Left ventricle myocardium inferior (tissue), 1 donor: ENCODE measurements around the gene BTBD9. TPM values are rescaled to one million over a fixed set of nuclear protein-coding genes. Genes with fewer than 3 reads are reported as not detected.

ENCODE experiments used
- DNase-seq: peaks from one replicate; pipeline ENCODE4 v3.0.0-alpha.2; 2020
- H3K27ac ChIP-seq: fragments of 200-600 bp; replicated peaks from 2 replicates; pipeline ENCODE4 v1.8.0; 2021
- H3K27me3 ChIP-seq: fragments of 200-600 bp; 2 replicates; pipeline ENCODE4 v1.8.0; 2021; ENCODE audit warnings: low read depth
- H3K36me3 ChIP-seq: fragments of 200-600 bp; 2 replicates; pipeline ENCODE4 v1.8.0; 2021
- H3K4me1 ChIP-seq: fragments of 200-600 bp; 2 replicates; pipeline ENCODE4 v1.8.0; 2021
- H3K4me3 ChIP-seq: fragments of 200-600 bp; 2 replicates; pipeline ENCODE4 v1.8.0; 2021; ENCODE audit warnings: mild to moderate bottlenecking, moderate library complexity
- H3K9me3 ChIP-seq: fragments of 200-600 bp; replicated peaks from 2 replicates; pipeline ENCODE4 v1.8.0; 2021
- CTCF ChIP-seq: fragments of 200-600 bp; IDR thresholded peaks from 2 replicates; pipeline ENCODE4 v1.8.0; 2021; ENCODE audit warnings: antibody characterized with exemption, mild to moderate bottlenecking, borderline replicate concordance
- intact Hi-C: fragments of 100-400 bp; cut with micrococcal nuclease; formaldehyde crosslinking; loops from one replicate; pipeline ENCODE4 v1.11.0; 2022
- total RNA-seq: library from RNA; stranded (reverse); fragmentation: NEBNext Ultra II Directional; extraction: Animal tissue kit (Norgen Biotek cat#: 25700); gene quantifications from one replicate; pipeline ENCODE4 v1.2.1, GENCODE V29; 2021
- donor health status: DM: no; HTN: yes; CAD: no; lungs with severe emphysema.

BTBD9 gene
- total RNA-seq, 1 donor from 2014 or later, result 16.5 TPM

DNA sequence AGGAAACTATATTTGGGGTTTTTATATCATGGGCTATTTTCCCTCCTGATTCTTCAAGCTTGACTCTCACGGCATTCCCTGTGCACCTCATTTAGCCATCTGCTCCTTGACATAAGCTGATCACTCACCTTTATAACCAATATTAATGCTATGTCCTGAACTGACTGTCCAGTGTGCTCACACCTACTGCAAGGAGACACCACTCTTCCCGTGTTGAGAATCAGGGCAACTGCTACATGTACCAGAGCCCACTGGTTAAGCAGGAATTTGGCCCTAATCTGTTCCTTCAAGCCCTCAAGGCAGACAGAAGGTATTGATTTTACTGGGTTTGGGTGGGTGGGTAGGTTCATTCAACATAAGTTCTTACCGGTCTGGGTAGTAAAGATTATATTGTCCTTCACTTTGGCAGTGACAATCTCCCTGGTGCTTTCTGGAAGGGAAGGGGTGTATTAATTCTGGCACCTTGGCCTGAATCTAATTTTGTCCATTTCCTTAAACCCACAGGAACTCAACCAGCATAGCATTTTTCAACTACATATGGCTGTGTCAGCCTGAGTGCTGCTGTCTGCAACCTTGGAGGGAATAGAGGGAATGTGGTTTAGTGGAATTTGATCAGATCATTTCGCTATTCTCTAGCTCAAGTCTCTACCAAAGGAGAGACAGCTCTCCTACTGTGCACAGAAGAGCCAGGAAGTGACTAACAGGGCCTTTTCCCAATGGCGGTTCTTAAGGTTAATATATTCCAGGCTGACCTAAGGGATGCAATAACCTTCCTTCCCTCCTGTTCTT is 293.2 kb downstream of the BTBD9 start:
- H3K9me3 ChIP-seq, result no peaks in the 10 kb centered on the region
- no peak overlapping the region for H3K4me3 ChIP-seq
- TF ChIP-seq CTCF, result no peak
- no peaks in the 10 kb centered on the region for H3K27me3 ChIP-seq
- H3K36me3 ChIP-seq, result no peaks in the 10 kb centered on the region
- no peak for DNase-seq
- no peak overlapping the region for H3K27ac ChIP-seq
- peaks cover 15% of the 10 kb centered on the region for H3K4me1 ChIP-seq
- intact Hi-C loops, result no loop called here

DNA sequence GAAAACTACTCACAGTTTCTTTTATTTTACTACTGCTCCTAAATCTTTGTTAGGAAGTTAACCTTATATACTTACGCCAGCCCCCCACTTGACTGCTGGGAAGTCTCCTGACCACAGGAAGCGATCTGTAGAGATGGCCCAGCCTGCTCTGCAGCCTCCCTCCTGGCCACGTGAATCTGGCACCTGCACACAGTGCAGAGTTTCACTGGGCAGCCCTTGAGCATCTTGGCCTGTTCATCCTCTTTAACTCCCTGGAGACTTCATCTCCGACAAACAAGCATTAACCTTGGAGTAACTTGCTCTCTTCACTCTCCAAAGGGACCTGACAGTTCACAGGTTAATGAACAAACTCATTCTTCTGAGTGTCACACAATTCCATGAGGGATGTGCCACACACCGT is 294.1 kb downstream of the BTBD9 start:
- Histone ChIP-seq H3K4me1 (peaks cover 9% of the 10 kb centered on the region), H3K27me3 (no peaks in the 10 kb centered on the region), H3K27ac (no peak overlapping the region), H3K4me3 (no peak overlapping the region), H3K9me3 (no peaks in the 10 kb centered on the region), H3K36me3 (no peaks in the 10 kb centered on the region)
- DNase-seq, result no peak
- no peak for TF ChIP-seq CTCF
- intact Hi-C loops, result no loop called here

DNA sequence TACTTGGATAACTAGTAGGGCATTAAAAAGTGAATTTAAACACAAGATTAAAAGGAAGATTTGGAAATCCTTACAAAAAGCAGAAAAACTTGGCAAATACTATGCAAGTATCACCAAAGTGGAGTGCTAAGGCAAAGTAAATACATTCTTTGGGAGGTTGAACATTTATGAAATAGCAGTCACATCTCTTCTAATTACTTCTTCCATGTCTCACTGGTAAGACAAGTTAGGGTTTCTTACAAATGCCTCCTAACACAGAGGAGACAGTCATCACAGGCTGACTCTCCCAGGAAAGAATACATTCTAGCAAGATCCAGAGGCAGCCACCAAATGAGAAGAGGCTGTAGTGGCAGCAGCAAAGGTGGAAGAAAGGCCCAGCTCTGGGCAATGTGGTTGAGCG is 298.2 kb downstream of the BTBD9 start:
- intact Hi-C loops, result no loop called here
- no peaks in the 10 kb centered on the region for H3K9me3 ChIP-seq
- no peak overlapping the region for H3K4me3 ChIP-seq
- no peaks in the 10 kb centered on the region for H3K36me3 ChIP-seq
- TF ChIP-seq CTCF, result no peak
- H3K27me3 ChIP-seq, result no peaks in the 10 kb centered on the region
- DNase-seq, result no peak
- no peak overlapping the region for H3K27ac ChIP-seq
- H3K4me1 ChIP-seq, result peaks cover under 1% of the 10 kb centered on the region

GRCh38 chr6:38339914-38340313 is 299.8 kb downstream of the BTBD9 start:
- intact Hi-C loops, result no loop called here
- no peaks in the 10 kb centered on the region for H3K36me3 ChIP-seq
- H3K27me3 ChIP-seq, result no peaks in the 10 kb centered on the region
- H3K9me3 ChIP-seq, result peaks cover 4% of the 10 kb centered on the region
- no peak for TF ChIP-seq CTCF
- no peaks in the 10 kb centered on the region for H3K4me1 ChIP-seq
- no peak overlapping the region for H3K4me3 ChIP-seq
- no peak for DNase-seq
- H3K27ac ChIP-seq, result no peak overlapping the region

- Histone ChIP-seq H3K36me3 (peaks cover 9% of the 10 kb centered on the region), H3K27ac (no peak overlapping the region), H3K4me1 (no peaks in the 10 kb centered on the region), H3K9me3 (peaks cover 21% of the 10 kb centered on the region), H3K4me3 (no peak overlapping the region), H3K27me3 (no peaks in the 10 kb centered on the region)
- no peak for DNase-seq
- TF ChIP-seq CTCF, result no peak
- intact Hi-C loops, result no loop called here
Measured at GRCh38 chr6:38337819-38338465, 301.8 kb downstream of the BTBD9 start.
